KBM-7 (cell line): ENCODE data around the gene C1QC.

Source experiments
- DNase-seq: peaks from one replicate; pipeline ENCODE4 v3.0.0-alpha.2; 2015
- in situ Hi-C: fragments of 300-500 bp; cut with MboI; formaldehyde crosslinking; loops from 2 replicates; pipeline ENCODE4 v1.14.3; 2020; ENCODE audit warnings: low sequenced_read_pairs, low pct_unique_long_range_greater_than_20kb, mixed read lengths

C1QC gene

GRCh38 chr1:22643381-22643780 lies at the start of gene C1QC:
C1QC (plus strand) TSS chr1:22643633; CDS start chr1:22644024, 391 bp downstream.
- in situ Hi-C loops, result loop anchor here (10.0 kb wide), 1 partner anchor 229 kb away; no protein-coding TSS in a partner anchor
- no peak for DNase-seq

- in situ Hi-C loops, result no loop called here
- no peak for DNase-seq
These were observed 49.0 kb upstream of the C1QC start for GRCh38 chr1:22594396-22594795.

- DNase-seq, result no peak
- in situ Hi-C loops, result no loop called here
These were observed 48.3 kb upstream of the C1QC start for GRCh38 chr1:22595108-22595507.

- DNase-seq, result no peak
- in situ Hi-C loops, result no loop called here
These were observed 46.0 kb upstream of the C1QC start for GRCh38 chr1:22597301-22597965.

- DNase-seq, result no peak
- in situ Hi-C loops, result no loop called here
These were observed 45.4 kb upstream of the C1QC start for GRCh38 chr1:22597996-22598395.

GRCh38 chr1:22598736-22599135 lies 44.7 kb upstream of the C1QC start:
- in situ Hi-C loops, result no loop called here
- no peak for DNase-seq

- no peak for DNase-seq
- in situ Hi-C loops, result no loop called here
These were observed 43.2 kb upstream of the C1QC start for GRCh38 chr1:22600071-22600816.

- no peak for DNase-seq
- in situ Hi-C loops, result no loop called here
These were observed 42.4 kb upstream of the C1QC start for GRCh38 chr1:22600817-22601605.

- no peak for DNase-seq
- in situ Hi-C loops, result no loop called here
These were observed 41.8 kb upstream of the C1QC start for GRCh38 chr1:22601610-22602009.

- DNase-seq, result no peak
- in situ Hi-C loops, result no loop called here
These were observed 41.2 kb upstream of the C1QC start for GRCh38 chr1:22602060-22602740.

GRCh38 chr1:22606161-22606560 lies 37.3 kb upstream of the C1QC start:
- in situ Hi-C loops, result no loop called here

GRCh38 chr1:22607154-22607553 lies 36.3 kb upstream of the C1QC start:
- DNase-seq, result no peak
- in situ Hi-C loops, result no loop called here

More at GRCh38 chr1:22606161-22606560, 37.3 kb upstream of the C1QC start:
- no peak for DNase-seq

- in situ Hi-C loops, result no loop called here
- no peak for DNase-seq
These were observed 35.1 kb upstream of the C1QC start for GRCh38 chr1:22608361-22608760.

GRCh38 chr1:22609291-22609690 lies 34.1 kb upstream of the C1QC start:
- DNase-seq, result no peak

GRCh38 chr1:22611530-22611947 lies 31.9 kb upstream of the C1QC start:
- DNase-seq, result peak; percentile 68
- in situ Hi-C loops, result no loop called here

More at GRCh38 chr1:22609291-22609690, 34.1 kb upstream of the C1QC start:
- in situ Hi-C loops, result no loop called here

- in situ Hi-C loops, result no loop called here
- DNase-seq, result no peak
These were observed 30.5 kb upstream of the C1QC start for GRCh38 chr1:22612671-22613571.

GRCh38 chr1:22613572-22613918 lies 29.9 kb upstream of the C1QC start:
- DNase-seq, result no peak
- in situ Hi-C loops, result no loop called here

GRCh38 chr1:22613951-22614350 lies 29.5 kb upstream of the C1QC start:
- in situ Hi-C loops, result no loop called here
- peak; percentile 4 for DNase-seq
